ENCODE data around the gene PDCD11.
"Not testable (repeated sequence)": the region's sequence is repeated elsewhere in the genome, so short reads cannot be mapped to it uniquely, and the experiment has no call there.

Gene PDCD11

GRCh38 chr10:103396067-103396788 is at the start of gene PDCD11, which contains the start of gene ATP5MK:
TSS of gene PDCD11 (plus strand) at chr10:103396626. CDS start at chr10:103398427, 1,801 bp downstream.
TSS of gene ATP5MK (minus strand) at chr10:103396475. CDS start at chr10:103392457, 4,018 bp downstream.
- peak; percentile 89 for FAIRE-seq

GRCh38 chr10:103350175-103350516 is 46.3 kb upstream of the PDCD11 start:
- no peak for FAIRE-seq

GRCh38 chr10:103350517-103351260 is 45.7 kb upstream of the PDCD11 start, which contains the start of gene PCGF6:
TSS of gene PCGF6 (minus strand) at chr10:103351140. CDS start at chr10:103351066, 74 bp downstream.
- no peak for FAIRE-seq

GRCh38 chr10:103353281-103353680 is 43.1 kb upstream of the PDCD11 start:
- FAIRE-seq = no peak

- FAIRE-seq = not testable (repeated sequence)
Observed at GRCh38 chr10:103354567-103354966, 41.9 kb upstream of the PDCD11 start.

DNA sequence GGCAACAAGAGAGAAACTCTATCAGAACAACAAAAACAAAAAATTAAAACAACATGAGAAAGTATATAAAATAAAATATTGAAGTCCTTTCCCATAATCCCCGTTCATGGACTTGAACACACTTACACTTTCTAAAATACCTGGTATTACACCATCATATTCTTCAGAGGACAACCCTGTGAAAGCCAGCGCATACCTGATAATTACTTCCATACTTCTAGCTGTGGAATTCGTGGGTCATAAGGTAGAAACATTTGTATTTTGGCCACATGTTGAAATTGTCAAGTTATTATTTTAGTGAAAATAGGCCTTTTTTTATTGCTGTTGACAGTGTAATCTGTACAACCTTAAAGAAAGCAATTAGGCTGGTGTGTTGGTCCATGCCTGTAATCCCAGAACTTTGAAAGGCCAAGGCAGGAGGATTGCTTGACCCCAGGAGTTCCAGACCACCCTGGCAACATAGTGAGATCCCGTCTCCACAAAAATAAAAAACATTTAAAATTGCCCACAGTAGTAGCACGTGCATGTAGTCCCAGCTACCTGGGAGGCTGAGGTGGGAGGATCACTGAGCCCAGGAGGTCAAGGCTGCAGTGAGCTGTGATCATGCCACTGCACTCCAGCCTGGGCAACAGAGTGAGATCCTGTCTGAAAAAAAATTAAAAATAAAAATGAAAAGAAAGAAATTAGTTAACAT is 40.4 kb upstream of the PDCD11 start:
- no peak for FAIRE-seq

- not testable (repeated sequence) for FAIRE-seq
Observed at GRCh38 chr10:103359493-103359892, 36.9 kb upstream of the PDCD11 start.

- FAIRE-seq = not testable (repeated sequence)
Observed at GRCh38 chr10:103360791-103361190, 35.6 kb upstream of the PDCD11 start.

- no peak for FAIRE-seq
Observed at GRCh38 chr10:103367379-103367781, 29.0 kb upstream of the PDCD11 start.

DNA sequence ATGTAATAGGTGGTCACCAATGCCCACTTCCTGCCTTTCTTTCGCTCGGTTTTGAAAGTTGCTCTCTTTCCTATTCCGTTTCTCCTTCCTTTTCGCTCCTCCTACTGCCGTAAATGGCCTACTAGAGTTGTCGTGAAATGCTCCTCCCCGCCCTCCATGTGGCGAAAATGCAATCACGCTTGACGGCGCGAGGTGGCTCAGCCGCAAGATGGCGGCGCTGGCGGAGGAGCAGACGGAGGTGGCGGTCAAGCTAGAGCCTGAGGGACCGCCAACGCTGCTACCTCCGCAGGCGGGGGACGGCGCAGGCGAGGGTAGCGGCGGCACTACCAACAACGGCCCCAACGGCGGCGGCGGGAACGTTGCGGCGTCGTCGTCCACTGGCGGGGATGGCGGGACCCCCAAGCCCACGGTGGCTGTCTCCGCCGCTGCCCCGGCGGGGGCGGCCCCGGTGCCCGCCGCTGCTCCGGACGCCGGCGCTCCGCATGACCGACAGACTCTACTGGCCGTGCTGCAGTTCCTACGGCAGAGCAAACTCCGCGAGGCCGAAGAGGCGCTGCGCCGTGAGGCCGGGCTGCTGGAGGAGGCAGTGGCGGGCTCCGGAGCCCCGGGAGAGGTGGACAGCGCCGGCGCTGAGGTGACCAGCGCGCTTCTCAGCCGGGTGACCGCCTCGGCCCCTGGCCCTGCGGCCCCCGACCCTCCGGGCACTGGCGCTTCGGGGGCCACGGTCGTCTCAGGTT is 28.5 kb upstream of the PDCD11 start, which contains the start of gene TAF5:
TAF5 (plus strand) TSS at position 195 of the 737 bp plus-strand sequence; CDS start at position 209, 14 bp downstream.
- peak; percentile 86 for FAIRE-seq

DNA sequence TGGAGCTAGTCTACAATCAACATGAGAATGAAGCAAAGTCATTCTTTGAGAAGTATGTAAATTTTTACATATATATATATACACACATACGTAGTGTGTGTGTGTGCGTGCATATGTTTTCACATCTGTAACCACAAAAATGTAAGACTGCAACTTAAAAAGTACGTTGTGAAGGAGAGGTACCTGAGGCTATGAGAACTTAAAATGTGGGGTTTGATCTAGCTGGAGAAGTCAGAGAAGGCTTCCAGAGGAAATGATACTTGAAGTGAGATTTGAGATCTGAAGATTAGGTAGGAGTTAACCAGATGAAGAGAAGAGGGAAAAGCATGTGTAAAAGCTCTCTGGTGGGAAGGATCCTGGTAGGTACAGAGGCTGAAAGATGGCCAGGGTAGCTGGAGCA is 22.9 kb upstream of the PDCD11 start:
- no peak for FAIRE-seq

- FAIRE-seq = no peak
Observed at GRCh38 chr10:103374263-103374662, 22.2 kb upstream of the PDCD11 start.

GRCh38 chr10:103382769-103383168 is 13.7 kb upstream of the PDCD11 start:
- FAIRE-seq = no peak

- FAIRE-seq = no peak
Observed at GRCh38 chr10:103394180-103394579, 2.2 kb upstream of the PDCD11 start.

DNA sequence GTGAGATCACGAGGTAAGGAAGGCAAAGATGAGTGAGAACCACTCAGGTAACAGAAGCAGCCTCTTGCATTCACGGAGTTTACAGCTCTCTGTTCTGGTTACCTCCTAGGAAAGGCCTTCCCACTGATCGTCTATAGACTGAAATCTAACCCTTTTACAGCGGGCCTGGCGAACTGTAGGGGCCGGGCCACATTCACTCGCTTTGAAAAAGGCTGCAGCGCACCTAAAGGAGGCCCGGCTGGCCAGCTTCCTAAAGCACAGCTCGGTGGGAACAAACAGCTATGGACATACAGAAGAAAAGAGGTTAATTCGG is 716 bp upstream of the PDCD11 start:
- no peak for FAIRE-seq

DNA sequence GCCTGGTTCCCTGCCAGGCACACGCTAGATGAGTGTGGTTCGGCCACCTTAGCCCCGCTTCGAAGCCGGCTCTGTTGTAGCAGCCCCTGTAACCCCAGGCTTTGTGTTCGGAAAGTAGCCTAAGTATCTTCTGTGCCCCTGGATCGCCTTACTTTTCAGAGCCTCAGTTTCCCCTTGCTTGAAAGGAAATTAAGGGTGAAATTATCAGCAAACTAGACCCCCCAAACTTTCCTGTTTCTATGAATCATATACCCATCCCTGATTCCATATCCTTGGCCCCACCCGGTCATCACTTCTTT is 312 bp downstream of the PDCD11 start:
- no peak for FAIRE-seq

DNA sequence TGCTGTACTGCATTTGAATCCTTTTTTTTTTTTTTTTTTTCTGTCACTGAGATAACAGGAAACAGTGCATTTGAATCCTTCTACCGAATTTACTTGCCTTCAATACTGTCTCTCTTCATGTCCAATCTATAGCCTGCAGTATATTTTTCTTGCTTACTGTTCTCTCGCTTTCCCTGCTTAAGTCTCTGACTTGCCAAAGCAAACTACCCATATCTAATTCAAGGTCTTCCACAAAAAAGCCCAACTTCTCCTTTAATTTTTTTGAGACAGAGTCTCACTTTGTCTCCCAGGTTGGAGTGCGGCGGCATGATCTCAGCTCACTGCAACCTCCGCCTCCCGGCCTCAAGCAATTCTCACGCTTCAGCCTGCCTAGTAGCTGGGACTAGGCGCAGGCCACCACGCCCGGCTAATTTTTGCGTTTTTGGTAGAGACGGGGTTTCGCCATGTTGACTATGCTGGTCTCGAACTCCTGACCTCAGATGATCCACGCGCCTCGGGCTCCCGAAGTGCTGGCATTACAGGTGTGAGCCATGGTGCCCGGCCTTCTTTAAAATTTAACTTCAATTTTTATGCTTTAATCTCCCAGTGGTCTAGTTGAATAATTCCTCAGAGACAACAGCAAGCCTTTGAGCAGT is 882 bp downstream of the PDCD11 start:
- FAIRE-seq = no peak

DNA sequence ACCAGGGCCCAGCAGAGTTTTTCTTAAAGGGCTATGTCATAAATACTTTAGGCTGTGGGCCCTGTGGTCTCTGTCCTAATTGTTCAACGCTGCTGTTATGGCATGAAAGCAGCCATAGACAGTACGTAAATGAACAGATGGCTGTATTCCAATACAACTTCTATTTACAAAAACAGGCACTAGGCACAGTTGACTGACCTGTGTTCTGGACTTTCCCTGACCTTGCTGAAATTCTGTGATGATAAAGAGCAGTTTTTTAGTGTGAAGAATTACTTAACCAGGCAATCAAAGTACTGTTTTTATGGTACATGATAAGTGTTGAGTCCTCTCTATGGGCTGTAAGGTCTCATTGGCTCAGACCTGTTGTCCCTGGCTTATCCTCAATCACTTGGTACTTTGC is 17.1 kb downstream of the PDCD11 start:
- FAIRE-seq = no peak

- no peak for FAIRE-seq
Observed at GRCh38 chr10:103415581-103415980, 19.2 kb downstream of the PDCD11 start.

DNA sequence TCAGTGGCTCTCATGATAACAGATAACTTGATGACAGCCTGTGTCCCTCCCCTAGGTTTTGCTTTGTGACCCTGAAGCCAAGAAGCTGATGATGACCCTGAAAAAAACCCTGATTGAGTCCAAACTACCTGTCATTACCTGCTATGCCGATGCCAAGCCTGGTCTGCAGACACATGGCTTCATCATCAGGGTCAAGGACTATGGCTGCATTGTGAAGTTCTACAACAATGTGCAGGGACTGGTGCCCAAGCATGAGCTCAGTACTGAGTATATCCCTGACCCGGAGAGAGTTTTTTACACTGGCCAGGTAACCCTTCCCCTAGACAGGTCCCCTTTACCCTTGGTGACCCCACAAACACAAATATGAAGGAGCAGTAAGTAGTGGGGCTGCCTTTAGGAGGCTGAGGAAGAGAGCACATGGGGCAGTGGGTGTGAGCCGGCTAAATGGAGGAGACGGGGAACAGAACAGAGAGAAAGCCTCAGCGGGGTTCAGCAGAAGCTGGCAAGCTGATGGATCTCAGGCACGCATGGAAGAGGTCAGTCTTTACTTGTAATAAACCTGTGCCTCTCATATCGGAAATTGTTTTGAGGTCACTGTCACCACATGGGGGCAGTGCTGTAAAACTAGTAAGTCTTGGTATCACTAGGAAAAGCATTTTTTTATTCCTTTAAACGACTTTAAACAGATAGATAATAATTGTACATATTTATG is 20.2 kb downstream of the PDCD11 start:
- FAIRE-seq = peak; percentile 54

- not testable (repeated sequence) for FAIRE-seq
Observed at GRCh38 chr10:103417148-103417469, 20.7 kb downstream of the PDCD11 start.

DNA sequence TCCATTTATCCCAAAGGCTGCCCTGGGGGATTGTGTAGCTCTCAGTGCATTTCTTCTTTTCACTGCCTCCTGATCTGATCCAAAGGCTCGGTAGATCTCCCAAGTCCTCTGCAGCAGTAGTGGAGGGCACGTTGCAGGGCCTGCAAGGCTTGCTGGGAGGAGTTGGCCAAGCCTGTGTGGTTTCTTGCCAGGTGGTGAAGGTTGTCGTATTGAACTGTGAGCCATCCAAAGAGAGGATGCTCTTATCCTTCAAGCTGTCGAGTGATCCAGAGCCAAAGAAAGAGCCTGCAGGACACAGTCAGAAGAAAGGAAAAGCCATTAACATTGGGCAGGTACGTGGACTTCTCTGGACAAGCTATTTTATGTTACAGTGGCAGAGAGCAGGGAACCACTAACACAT is 21.2 kb downstream of the PDCD11 start:
- FAIRE-seq = no peak
